HepG2 (cell line): ENCODE results near the gene PRM2. TPM values are rescaled to one million over a fixed set of nuclear protein-coding genes. Genes with fewer than 3 reads are reported as not detected.

Experiments
- DNMT3B ChIP-seq: conservative IDR thresholded peaks from 2 replicates; pipeline ENCODE4 v1.6.1; 2016; ENCODE audit warnings: missing biosample characterization, control low read depth
- KDM1A ChIP-seq: IDR thresholded peaks from 2 replicates; pipeline ENCODE4 v1.6.1; 2016; ENCODE audit warnings: missing compliant biosample characterization
- KLF6 ChIP-seq: IDR thresholded peaks from 2 replicates; pipeline ENCODE4 v1.8.0; 2016; ENCODE audit warnings: missing biosample characterization, missing genetic modification reagents
- NFIB ChIP-seq: sonication (generic); formaldehyde crosslinking; IDR thresholded peaks from 2 replicates; pipeline ENCODE4 v1.9.0; 2021; ENCODE audit warnings: missing genetic modification reagents, mild to moderate bottlenecking, borderline replicate concordance
- SIN3B ChIP-seq: fragments of 150-350 bp; IDR thresholded peaks from 2 replicates; pipeline ENCODE4 v1.6.1; 2014; ENCODE audit warnings: low read length
- SMAD3 ChIP-seq: sonication (generic); formaldehyde crosslinking; IDR thresholded peaks from 2 replicates; pipeline ENCODE4 v1.4.0; 2020; ENCODE audit warnings: missing genetic modification reagents
- SPEN ChIP-seq: sonication (generic); formaldehyde crosslinking; IDR thresholded peaks from 2 replicates; pipeline ENCODE4 v1.5.1; 2020; ENCODE audit warnings: low read depth, mild to moderate bottlenecking, missing genetic modification reagents
- TBX3 ChIP-seq: fragments of 450-650 bp; IDR thresholded peaks from 2 replicates; pipeline ENCODE4 v1.6.1; 2017; ENCODE audit warnings: antibody characterized with exemption, mild to moderate bottlenecking, inconsistent platforms, borderline replicate concordance
- TCF7L2 ChIP-seq: IDR thresholded peaks from 2 replicates; pipeline ENCODE4 v1.6.1; 2011; ENCODE audit warnings: mild to moderate bottlenecking, low read depth, low read length, moderate library complexity
- ZNF251 ChIP-seq: sonication (generic); formaldehyde crosslinking; IDR thresholded peaks from 2 replicates; pipeline ENCODE4 v1.9.0; 2021; ENCODE audit warnings: mild to moderate bottlenecking, missing genetic modification reagents
- ZNF703 ChIP-seq: sonication (generic); formaldehyde crosslinking; IDR thresholded peaks from 2 replicates; pipeline ENCODE4 v1.5.1; 2020; ENCODE audit warnings: missing genetic modification reagents, mild to moderate bottlenecking, moderate library complexity, borderline replicate concordance
- ZNF768 ChIP-seq: sonication (generic); formaldehyde crosslinking; IDR thresholded peaks from 2 replicates; pipeline ENCODE4 v1.4.0; 2020; ENCODE audit warnings: missing genetic modification reagents
- ZNF776 ChIP-seq: sonication (generic); formaldehyde crosslinking; IDR thresholded peaks from 2 replicates; pipeline ENCODE4 v1.4.0; 2020; ENCODE audit warnings: mild to moderate bottlenecking, missing genetic modification reagents
- polyA plus RNA-seq, 8 experiments: library from polyadenylated mRNA; depleted of rRNA in 3 of 8; stranded (reverse) in 7 of 8; unstranded in 1 of 8; fragments of >200 nt; fragmentation: Illumina TruSeq in 4 of 8; extraction: Trizol in 4 of 8; gene quantifications; 2 replicates each; pipeline versions ENCODE4 v1.2.1 to v1.2.3, GENCODE V29; 2011 to 2016; ENCODE audit warnings: low read depth in 4 of 8, missing spikeins in 1 of 8, mixed read lengths in 1 of 8; ENCODE audit not compliant: insufficient read depth in 1 of 8
- total RNA-seq, 5 experiments: library from RNA; depleted of rRNA; stranded (reverse); fragments of >200 nt; fragmentation: Illumina TruSeq; extraction: Trizol; gene quantifications; 2 replicates each; pipeline ENCODE4 v1.2.3, GENCODE V29; 2016; ENCODE audit warnings: low read depth in 1 of 5
- TF ChIP-seq, protein P1 (sequence below): sonication (generic); formaldehyde crosslinking; IDR thresholded peaks from 2 replicates; pipeline ENCODE4 v1.4.0; 2020; ENCODE audit warnings: mild to moderate bottlenecking, missing genetic modification reagents
- TF ChIP-seq, protein P2 (sequence below): sonication (generic); formaldehyde crosslinking; IDR thresholded peaks from 2 replicates; pipeline ENCODE4 v1.4.0; 2020; ENCODE audit warnings: missing genetic modification reagents, mild to moderate bottlenecking, borderline replicate concordance
- TF ChIP-seq, protein P3 (sequence below): sonication (generic); formaldehyde crosslinking; IDR thresholded peaks from 2 replicates; pipeline ENCODE4 v1.5.0; 2020; ENCODE audit warnings: missing genetic modification reagents
- TF ChIP-seq, protein P4 (sequence below), 2 experiments: IDR thresholded peaks; 2 replicates each; pipeline ENCODE4 v1.6.1; 2011 to 2012; ENCODE audit warnings: low read length in 2 of 2, borderline replicate concordance in 1 of 2, low read depth in 1 of 2, mild to moderate bottlenecking in 1 of 2, moderate library complexity in 1 of 2
- TF ChIP-seq, protein P5 (sequence below): sonication (generic); formaldehyde crosslinking; IDR thresholded peaks from 2 replicates; pipeline ENCODE4 v1.9.0; 2021; ENCODE audit warnings: missing genetic modification reagents, mild to moderate bottlenecking, borderline replicate concordance
- TF ChIP-seq, protein P6 (sequence below): sonication (generic); formaldehyde crosslinking; IDR thresholded peaks from 2 replicates; pipeline ENCODE4 v1.8.1; 2023; ENCODE audit warnings: missing genetic modification reagents, inconsistent platforms, borderline replicate concordance

PRM2 gene
- total and polyA plus RNA-seq, 2 of the 13 experiments (the other 11 are each of a cell fraction or from before 2014, with no cell fraction given), result 0.54 TPM; not detected in 1

DNA sequence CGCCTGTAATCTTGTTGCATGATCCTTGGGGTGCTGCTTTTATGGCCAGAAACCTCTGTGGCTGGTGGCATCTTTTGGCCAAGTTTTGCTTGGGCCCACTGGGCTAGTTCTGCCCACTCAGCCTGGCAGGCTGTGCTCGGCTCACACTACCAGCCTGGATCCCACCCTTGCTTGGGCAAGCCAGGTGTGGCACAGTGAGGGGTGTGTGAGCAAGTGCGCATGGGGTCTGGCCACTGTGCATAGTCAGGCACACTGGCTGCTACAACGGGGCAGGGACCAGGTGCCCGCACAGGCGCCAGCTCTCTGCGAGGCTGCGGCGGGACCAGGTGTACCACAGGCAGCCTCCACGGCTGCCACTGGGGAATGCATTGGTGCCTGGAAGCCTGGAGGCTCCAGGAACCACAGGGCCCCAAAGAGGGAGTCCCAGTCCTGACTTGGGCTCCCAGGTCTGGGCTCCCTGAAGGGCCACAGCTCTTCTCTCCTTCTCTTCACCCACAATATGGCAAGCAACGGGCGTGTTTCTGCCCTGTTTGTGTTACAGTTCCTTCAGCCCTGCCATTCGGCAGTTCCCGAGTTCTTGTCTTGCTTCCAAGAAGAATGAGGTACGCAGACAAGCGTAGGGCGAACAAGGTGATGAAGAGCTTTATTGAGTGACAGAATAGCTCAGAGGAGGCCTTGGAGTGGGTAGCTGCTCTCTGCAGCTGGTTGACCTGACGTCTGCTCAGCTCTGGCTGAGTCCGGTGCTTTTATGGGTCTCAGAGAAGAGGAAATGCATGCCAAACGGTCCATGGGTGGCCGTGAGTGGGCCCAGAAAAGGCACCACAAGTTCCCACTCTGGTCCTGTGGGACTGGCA, 31.6 kb upstream of the PRM2 start (continued):
- TF ChIP-seq, protein P1, sequence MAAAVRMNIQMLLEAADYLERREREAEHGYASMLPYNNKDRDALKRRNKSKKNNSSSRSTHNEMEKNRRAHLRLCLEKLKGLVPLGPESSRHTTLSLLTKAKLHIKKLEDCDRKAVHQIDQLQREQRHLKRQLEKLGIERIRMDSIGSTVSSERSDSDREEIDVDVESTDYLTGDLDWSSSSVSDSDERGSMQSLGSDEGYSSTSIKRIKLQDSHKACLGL, result peak; percentile 78; the same call in 1 of the 2 replicates
- TF ChIP-seq TCF7L2 (no peak), ZNF251 (CRISPR knock-in tag) (peak; percentile 93; the same call in 1 of the 2 replicates), DNMT3B (CRISPR knock-in tag) (no peak), SPEN (no peak), TBX3 (no peak), KDM1A (no peak), ZNF768 (CRISPR knock-in tag) (peak; percentile 34; the same call in 1 of the 2 replicates), ZNF703 (CRISPR knock-in tag) (no peak), SIN3B (no peak), ZNF776 (CRISPR knock-in tag) (peak; percentile 61; the same call in 1 of the 2 replicates), NFIB (CRISPR knock-in tag) (peak; percentile 68; the same call in 1 of the 2 replicates), KLF6 (CRISPR knock-in tag) (0 out of 2 replicates have a peak, but pooled peaks have one; percentile 11), SMAD3 (CRISPR knock-in tag) (no peak)
- TF ChIP-seq, protein P2, sequence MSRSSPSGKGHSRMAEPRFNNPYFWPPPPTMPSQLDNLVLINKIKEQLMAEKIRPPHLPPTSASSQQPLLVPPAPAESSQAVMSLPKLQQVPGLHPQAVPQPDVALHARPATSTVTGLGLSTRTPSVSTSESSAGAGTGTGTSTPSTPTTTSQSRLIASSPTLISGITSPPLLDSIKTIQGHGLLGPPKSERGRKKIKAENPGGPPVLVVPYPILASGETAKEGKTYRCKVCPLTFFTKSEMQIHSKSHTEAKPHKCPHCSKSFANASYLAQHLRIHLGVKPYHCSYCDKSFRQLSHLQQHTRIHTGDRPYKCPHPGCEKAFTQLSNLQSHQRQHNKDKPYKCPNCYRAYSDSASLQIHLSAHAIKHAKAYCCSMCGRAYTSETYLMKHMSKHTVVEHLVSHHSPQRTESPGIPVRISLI (CRISPR knock-in tag), result no peak
- TF ChIP-seq, protein P3, sequence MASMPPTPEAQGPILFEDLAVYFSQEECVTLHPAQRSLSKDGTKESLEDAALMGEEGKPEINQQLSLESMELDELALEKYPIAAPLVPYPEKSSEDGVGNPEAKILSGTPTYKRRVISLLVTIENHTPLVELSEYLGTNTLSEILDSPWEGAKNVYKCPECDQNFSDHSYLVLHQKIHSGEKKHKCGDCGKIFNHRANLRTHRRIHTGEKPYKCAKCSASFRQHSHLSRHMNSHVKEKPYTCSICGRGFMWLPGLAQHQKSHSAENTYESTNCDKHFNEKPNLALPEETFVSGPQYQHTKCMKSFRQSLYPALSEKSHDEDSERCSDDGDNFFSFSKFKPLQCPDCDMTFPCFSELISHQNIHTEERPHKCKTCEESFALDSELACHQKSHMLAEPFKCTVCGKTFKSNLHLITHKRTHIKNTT (CRISPR knock-in tag), result no peak
- TF ChIP-seq, protein P4, sequence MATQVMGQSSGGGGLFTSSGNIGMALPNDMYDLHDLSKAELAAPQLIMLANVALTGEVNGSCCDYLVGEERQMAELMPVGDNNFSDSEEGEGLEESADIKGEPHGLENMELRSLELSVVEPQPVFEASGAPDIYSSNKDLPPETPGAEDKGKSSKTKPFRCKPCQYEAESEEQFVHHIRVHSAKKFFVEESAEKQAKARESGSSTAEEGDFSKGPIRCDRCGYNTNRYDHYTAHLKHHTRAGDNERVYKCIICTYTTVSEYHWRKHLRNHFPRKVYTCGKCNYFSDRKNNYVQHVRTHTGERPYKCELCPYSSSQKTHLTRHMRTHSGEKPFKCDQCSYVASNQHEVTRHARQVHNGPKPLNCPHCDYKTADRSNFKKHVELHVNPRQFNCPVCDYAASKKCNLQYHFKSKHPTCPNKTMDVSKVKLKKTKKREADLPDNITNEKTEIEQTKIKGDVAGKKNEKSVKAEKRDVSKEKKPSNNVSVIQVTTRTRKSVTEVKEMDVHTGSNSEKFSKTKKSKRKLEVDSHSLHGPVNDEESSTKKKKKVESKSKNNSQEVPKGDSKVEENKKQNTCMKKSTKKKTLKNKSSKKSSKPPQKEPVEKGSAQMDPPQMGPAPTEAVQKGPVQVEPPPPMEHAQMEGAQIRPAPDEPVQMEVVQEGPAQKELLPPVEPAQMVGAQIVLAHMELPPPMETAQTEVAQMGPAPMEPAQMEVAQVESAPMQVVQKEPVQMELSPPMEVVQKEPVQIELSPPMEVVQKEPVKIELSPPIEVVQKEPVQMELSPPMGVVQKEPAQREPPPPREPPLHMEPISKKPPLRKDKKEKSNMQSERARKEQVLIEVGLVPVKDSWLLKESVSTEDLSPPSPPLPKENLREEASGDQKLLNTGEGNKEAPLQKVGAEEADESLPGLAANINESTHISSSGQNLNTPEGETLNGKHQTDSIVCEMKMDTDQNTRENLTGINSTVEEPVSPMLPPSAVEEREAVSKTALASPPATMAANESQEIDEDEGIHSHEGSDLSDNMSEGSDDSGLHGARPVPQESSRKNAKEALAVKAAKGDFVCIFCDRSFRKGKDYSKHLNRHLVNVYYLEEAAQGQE (IDR thresholded peaks at IDR 0.05; ENCODE audit: borderline replicate concordance in 1 of 2, low read depth in 1 of 2, low read length in 2 of 2), result no peak
- TF ChIP-seq, protein P5, sequence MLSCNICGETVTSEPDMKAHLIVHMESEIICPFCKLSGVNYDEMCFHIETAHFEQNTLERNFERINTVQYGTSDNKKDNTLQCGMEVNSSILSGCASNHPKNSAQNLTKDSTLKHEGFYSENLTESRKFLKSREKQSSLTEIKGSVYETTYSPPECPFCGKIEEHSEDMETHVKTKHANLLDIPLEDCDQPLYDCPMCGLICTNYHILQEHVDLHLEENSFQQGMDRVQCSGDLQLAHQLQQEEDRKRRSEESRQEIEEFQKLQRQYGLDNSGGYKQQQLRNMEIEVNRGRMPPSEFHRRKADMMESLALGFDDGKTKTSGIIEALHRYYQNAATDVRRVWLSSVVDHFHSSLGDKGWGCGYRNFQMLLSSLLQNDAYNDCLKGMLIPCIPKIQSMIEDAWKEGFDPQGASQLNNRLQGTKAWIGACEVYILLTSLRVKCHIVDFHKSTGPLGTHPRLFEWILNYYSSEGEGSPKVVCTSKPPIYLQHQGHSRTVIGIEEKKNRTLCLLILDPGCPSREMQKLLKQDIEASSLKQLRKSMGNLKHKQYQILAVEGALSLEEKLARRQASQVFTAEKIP (CRISPR knock-in tag), result no peak
- TF ChIP-seq, protein P6, sequence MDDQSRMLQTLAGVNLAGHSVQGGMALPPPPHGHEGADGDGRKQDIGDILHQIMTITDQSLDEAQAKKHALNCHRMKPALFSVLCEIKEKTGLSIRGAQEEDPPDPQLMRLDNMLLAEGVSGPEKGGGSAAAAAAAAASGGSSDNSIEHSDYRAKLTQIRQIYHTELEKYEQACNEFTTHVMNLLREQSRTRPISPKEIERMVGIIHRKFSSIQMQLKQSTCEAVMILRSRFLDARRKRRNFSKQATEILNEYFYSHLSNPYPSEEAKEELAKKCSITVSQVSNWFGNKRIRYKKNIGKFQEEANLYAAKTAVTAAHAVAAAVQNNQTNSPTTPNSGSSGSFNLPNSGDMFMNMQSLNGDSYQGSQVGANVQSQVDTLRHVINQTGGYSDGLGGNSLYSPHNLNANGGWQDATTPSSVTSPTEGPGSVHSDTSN (CRISPR knock-in tag), result no peak
